ENCODE data around the gene ANKRD23.
"Not testable (repeated sequence)": the region's sequence is repeated elsewhere in the genome, so short reads cannot be mapped to it uniquely, and the experiment has no call there.

ANKRD23 gene

DNA sequence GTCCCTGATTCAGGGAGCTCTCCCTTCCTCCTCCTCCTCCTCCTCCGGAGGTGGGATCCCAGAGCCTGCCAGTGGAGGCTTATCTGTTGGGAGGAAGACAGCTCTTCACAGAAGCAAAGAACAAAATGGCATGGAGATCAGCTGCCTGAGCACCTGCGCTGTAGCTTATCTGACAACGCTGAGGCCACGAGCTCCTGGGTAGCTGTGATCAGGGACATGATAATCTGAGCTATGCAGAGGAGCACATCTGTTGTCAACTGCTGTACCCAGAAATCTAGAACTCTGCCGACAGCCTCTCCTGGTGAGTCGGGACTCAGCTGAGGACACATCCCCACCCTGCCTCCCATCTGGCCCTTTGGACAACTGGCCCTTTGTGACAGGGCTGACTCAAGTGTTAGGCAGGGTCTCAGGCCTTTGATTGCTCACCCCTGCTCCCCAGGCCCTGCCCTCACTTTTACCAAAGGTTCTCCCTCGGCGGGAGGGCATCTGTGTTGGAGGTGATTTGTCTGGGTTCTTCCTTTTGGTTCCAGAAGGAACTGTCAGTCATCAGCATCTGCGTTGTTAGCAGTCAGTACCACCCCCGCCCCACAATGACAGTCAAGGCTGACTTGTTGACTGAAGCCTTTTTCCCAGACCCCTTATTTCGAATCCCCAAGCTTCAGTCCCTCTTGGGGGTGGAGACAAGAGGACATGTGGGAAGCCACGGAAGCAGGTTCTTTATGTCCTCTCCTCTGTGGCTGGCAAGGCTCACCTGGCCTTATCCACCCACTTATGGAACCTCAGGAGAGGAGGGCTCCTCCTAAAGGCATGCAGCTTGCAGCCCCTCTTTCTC lies 33.7 kb downstream of the ANKRD23 start:
- Histone ChIP-seq H3K4me3 (ENCODE audit: low read depth, low read length) (no peak overlapping the region), H3K36me3 (ENCODE audit: control insufficient read depth, insufficient read depth, low read length) (peaks cover 4% of the 10 kb centered on the region), H3K27ac (ENCODE audit: low read depth, low read length) (no peak overlapping the region), H3K9me3 (ENCODE audit: control insufficient read depth, insufficient read depth, low read length) (no peaks in the 10 kb centered on the region), H3K4me1 (ENCODE audit: control insufficient read depth, insufficient read depth, low read length) (no peaks in the 10 kb centered on the region), H3K27me3 (ENCODE audit: control insufficient read depth, insufficient read depth, low read length) (no peaks in the 10 kb centered on the region), H3K9ac (ENCODE audit: low read depth, low read length) (no peak overlapping the region)

GRCh38 chr2:96809216-96809882 lies 34.5 kb downstream of the ANKRD23 start:
- peaks cover 4% of the 10 kb centered on the region for H3K36me3 ChIP-seq (ENCODE audit: control insufficient read depth, insufficient read depth, low read length)
- no peaks in the 10 kb centered on the region for H3K27me3 ChIP-seq (ENCODE audit: control insufficient read depth, insufficient read depth, low read length)
- H3K27ac ChIP-seq (ENCODE audit: low read depth, low read length) = no peak overlapping the region
- no peak overlapping the region for H3K9ac ChIP-seq (ENCODE audit: low read depth, low read length)
- H3K4me3 ChIP-seq (ENCODE audit: low read depth, low read length) = no peak overlapping the region
- no peaks in the 10 kb centered on the region for H3K4me1 ChIP-seq (ENCODE audit: control insufficient read depth, insufficient read depth, low read length)
- H3K9me3 ChIP-seq (ENCODE audit: control insufficient read depth, insufficient read depth, low read length) = no peaks in the 10 kb centered on the region

- Histone ChIP-seq H3K4me1 (ENCODE audit: control insufficient read depth, insufficient read depth, low read length) (no peaks in the 10 kb centered on the region), H3K4me3 (ENCODE audit: low read depth, low read length) (no peak overlapping the region), H3K9ac (ENCODE audit: low read depth, low read length) (no peak overlapping the region), H3K27me3 (ENCODE audit: control insufficient read depth, insufficient read depth, low read length) (no peaks in the 10 kb centered on the region), H3K27ac (ENCODE audit: low read depth, low read length) (no peak overlapping the region), H3K36me3 (ENCODE audit: control insufficient read depth, insufficient read depth, low read length) (peaks cover 4% of the 10 kb centered on the region), H3K9me3 (ENCODE audit: control insufficient read depth, insufficient read depth, low read length) (no peaks in the 10 kb centered on the region)
These were observed 35.5 kb downstream of the ANKRD23 start for GRCh38 chr2:96808176-96808837.

GRCh38 chr2:96807127-96807471 lies 36.7 kb downstream of the ANKRD23 start:
- no peaks in the 10 kb centered on the region for H3K27me3 ChIP-seq (ENCODE audit: control insufficient read depth, insufficient read depth, low read length)
- H3K36me3 ChIP-seq (ENCODE audit: control insufficient read depth, insufficient read depth, low read length) = peaks cover 4% of the 10 kb centered on the region
- H3K9ac ChIP-seq (ENCODE audit: low read depth, low read length) = no peak overlapping the region
- no peaks in the 10 kb centered on the region for H3K9me3 ChIP-seq (ENCODE audit: control insufficient read depth, insufficient read depth, low read length)
- no peak overlapping the region for H3K27ac ChIP-seq (ENCODE audit: low read depth, low read length)
- no peak overlapping the region for H3K4me3 ChIP-seq (ENCODE audit: low read depth, low read length)
- no peaks in the 10 kb centered on the region for H3K4me1 ChIP-seq (ENCODE audit: control insufficient read depth, insufficient read depth, low read length)

DNA sequence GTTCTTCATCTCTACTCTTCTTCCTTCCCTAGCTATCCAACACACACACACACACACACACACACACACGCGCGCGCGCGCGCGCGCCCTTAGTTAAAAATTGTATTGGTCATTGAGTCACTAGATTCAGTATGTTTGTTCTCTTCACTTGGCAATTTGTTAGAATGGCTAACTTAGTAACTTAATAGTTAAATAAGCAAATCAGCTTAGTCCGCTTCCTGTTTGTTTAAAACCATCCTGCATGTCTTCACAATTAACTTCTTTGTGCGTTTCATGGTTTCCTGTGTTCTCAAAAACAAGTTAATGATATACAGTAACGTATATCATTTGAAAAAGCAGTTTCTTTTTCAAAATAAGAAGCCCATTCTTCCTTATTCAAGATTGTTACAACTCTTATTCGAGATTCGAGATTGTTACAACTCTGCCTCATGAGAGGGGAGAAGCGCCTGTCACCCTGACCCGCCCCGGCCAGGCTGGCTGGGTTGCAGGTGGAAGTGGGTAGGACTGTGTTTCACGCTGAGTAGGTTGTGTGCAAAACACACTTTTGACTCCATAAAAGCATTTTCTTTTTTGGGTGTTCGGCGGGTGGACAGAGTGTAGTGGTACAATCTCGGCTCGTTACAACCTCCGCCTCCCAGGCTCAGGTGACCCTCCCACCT lies 37.2 kb downstream of the ANKRD23 start:
- Histone ChIP-seq H3K4me3 (ENCODE audit: low read depth, low read length) (no peak overlapping the region), H3K9me3 (ENCODE audit: control insufficient read depth, insufficient read depth, low read length) (no peaks in the 10 kb centered on the region), H3K27me3 (ENCODE audit: control insufficient read depth, insufficient read depth, low read length) (no peaks in the 10 kb centered on the region), H3K27ac (ENCODE audit: low read depth, low read length) (no peak overlapping the region), H3K9ac (ENCODE audit: low read depth, low read length) (no peak overlapping the region), H3K4me1 (ENCODE audit: control insufficient read depth, insufficient read depth, low read length) (no peaks in the 10 kb centered on the region), H3K36me3 (ENCODE audit: control insufficient read depth, insufficient read depth, low read length) (peaks cover 8% of the 10 kb centered on the region)

GRCh38 chr2:96805946-96806345 lies 37.9 kb downstream of the ANKRD23 start:
- H3K27ac ChIP-seq (ENCODE audit: low read depth, low read length) = not testable (repeated sequence)

DNA sequence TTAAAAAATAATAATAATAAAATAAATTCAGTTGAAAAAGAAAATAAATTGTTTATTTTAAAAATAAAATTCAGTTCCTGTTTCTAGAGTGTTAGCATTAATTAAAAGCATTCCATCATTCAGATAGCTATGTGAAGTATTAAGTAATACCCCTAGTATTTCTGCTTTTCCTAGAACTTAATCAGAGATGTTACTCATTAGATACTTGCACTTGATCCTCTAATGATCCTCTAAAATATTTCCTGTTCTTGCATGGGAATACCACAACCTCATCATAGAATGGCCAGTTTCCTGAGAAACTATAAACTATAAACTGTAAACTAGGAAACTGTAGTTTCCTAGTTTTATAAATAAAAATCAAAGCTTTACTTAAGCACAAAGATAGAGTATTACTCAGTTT lies 38.8 kb downstream of the ANKRD23 start:
- no peaks in the 10 kb centered on the region for H3K27me3 ChIP-seq (ENCODE audit: control insufficient read depth, insufficient read depth, low read length)
- peaks cover 11% of the 10 kb centered on the region for H3K36me3 ChIP-seq (ENCODE audit: control insufficient read depth, insufficient read depth, low read length)
- H3K9me3 ChIP-seq (ENCODE audit: control insufficient read depth, insufficient read depth, low read length) = no peaks in the 10 kb centered on the region
- H3K27ac ChIP-seq (ENCODE audit: low read depth, low read length) = no peak overlapping the region
- H3K4me3 ChIP-seq (ENCODE audit: low read depth, low read length) = no peak overlapping the region
- no peak overlapping the region for H3K9ac ChIP-seq (ENCODE audit: low read depth, low read length)
- H3K4me1 ChIP-seq (ENCODE audit: control insufficient read depth, insufficient read depth, low read length) = 0 out of 2 replicates have a peak, but pooled peaks cover 2% of the 10 kb centered on the region

More at GRCh38 chr2:96805946-96806345, 37.9 kb downstream of the ANKRD23 start:
- not testable (repeated sequence) for H3K9me3 ChIP-seq (ENCODE audit: control insufficient read depth, insufficient read depth, low read length); H3K4me3 ChIP-seq (ENCODE audit: low read depth, low read length); H3K4me1 ChIP-seq (ENCODE audit: control insufficient read depth, insufficient read depth, low read length); H3K9ac ChIP-seq (ENCODE audit: low read depth, low read length); H3K27me3 ChIP-seq (ENCODE audit: control insufficient read depth, insufficient read depth, low read length)
- H3K36me3 ChIP-seq (ENCODE audit: control insufficient read depth, insufficient read depth, low read length) = peaks cover 11% of the 10 kb centered on the region

- H3K4me3 ChIP-seq (ENCODE audit: low read depth, low read length) = no peak overlapping the region
- H3K27me3 ChIP-seq (ENCODE audit: control insufficient read depth, insufficient read depth, low read length) = no peaks in the 10 kb centered on the region
- H3K9me3 ChIP-seq (ENCODE audit: control insufficient read depth, insufficient read depth, low read length) = no peaks in the 10 kb centered on the region
- no peak overlapping the region for H3K27ac ChIP-seq (ENCODE audit: low read depth, low read length)
- no peak overlapping the region for H3K9ac ChIP-seq (ENCODE audit: low read depth, low read length)
- 0 out of 2 replicates have a peak, but pooled peaks cover 2% of the 10 kb centered on the region for H3K4me1 ChIP-seq (ENCODE audit: control insufficient read depth, insufficient read depth, low read length)
- peaks cover 15% of the 10 kb centered on the region for H3K36me3 ChIP-seq (ENCODE audit: control insufficient read depth, insufficient read depth, low read length)
These were observed 41.1 kb downstream of the ANKRD23 start for GRCh38 chr2:96802721-96803120.

DNA sequence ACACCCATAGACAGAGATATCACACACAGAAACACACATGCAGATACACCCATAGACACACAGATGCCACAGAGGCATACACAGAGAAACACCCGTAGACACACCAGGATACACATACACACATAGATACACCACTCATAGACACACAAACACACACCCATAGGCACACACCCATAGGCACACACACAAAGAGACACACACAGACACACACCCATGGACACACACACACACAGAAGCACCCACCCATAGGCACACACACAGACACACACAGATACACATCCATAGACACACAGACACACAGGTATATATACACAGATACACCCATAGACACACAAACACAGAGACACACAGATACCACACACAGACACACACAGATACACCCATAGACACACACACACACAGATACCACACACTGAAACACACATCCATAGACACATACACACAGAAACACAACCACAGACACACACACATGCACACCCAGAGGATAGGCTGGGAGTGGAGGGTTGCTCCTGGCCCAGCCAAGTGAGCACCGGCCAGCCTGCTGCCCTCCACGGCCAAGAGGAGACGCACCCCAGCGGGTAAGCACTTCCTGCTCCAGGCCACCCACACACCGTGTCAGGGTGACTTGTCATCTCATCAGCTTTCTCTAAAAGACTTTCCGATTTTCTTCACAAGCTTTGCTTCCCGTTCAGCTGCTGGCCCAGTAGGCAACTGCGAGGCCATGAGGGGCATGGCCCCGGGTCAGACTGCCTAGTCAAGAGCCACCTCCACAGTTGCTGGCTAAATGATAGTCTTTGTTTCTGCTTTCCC lies 41.8 kb downstream of the ANKRD23 start:
- no peak overlapping the region for H3K27ac ChIP-seq (ENCODE audit: low read depth, low read length)
- H3K27me3 ChIP-seq (ENCODE audit: control insufficient read depth, insufficient read depth, low read length) = no peaks in the 10 kb centered on the region
- 0 out of 2 replicates have a peak, but pooled peaks cover 2% of the 10 kb centered on the region for H3K4me1 ChIP-seq (ENCODE audit: control insufficient read depth, insufficient read depth, low read length)
- no peaks in the 10 kb centered on the region for H3K9me3 ChIP-seq (ENCODE audit: control insufficient read depth, insufficient read depth, low read length)
- no peak overlapping the region for H3K4me3 ChIP-seq (ENCODE audit: low read depth, low read length)
- peaks cover 20% of the 10 kb centered on the region for H3K36me3 ChIP-seq (ENCODE audit: control insufficient read depth, insufficient read depth, low read length)
- H3K9ac ChIP-seq (ENCODE audit: low read depth, low read length) = no peak overlapping the region
